Spleen (tissue), 10 donors: ENCODE data around the gene OR10K1. TPM values are rescaled to one million over a fixed set of nuclear protein-coding genes. Genes with fewer than 3 reads are reported as not detected.

Experiments
- polyA plus RNA-seq, 3 donors: library from polyadenylated mRNA; stranded (reverse); fragments of 200-250 nt; gene quantifications; one replicate each; pipeline ENCODE4 v1.2.1, GENCODE V29; 2013
- total RNA-seq, 7 donors: library from RNA; depleted of rRNA in 3 of 7; stranded (reverse); fragments of >200 nt in 3 of 7; fragmentation: NEBNext Ultra II Directional in 4 of 7; extraction: Animal tissue kit (Norgen Biotek cat#: 25700) in 4 of 7; gene quantifications; one replicate each; pipeline versions ENCODE4 v1.1.0 to v1.2.1, GENCODE V29; 2016 to 2021
- donor health status: healthy with polysubstance abuse.
- donor health status: DM: no; HTN: no; CAD: no; lungs with moderate emphysema.
- donor health status: DM: no; HTN: no; CAD: no.
- donor health status: Bipolar disorder and iron deficiency.
- donor health status: healthy.
- donor health status: DM: no; HTN: no; CAD: no.
- donor health status: DM: yes; HTN: yes; CAD: no.

The OR10K1 gene
- total and polyA plus RNA-seq, 10 donors: 0.07 TPM; not detected in 9

Other genes starting within 250 kb of the OR10K1 start
- gene CD1A, start 207.4 kb upstream of the OR10K1 start, total RNA-seq: 1 to 10 TPM in 2 of 7 donors, under 1 TPM in 5; 0.34 to 1.7 (median 0.56) TPM
- 1 to 10 TPM; 1.8 to 3.5 (median 2.5) TPM for gene CD1A, start 207.4 kb upstream of the OR10K1 start, polyA plus RNA-seq
- gene CD1C, start 171.9 kb upstream of the OR10K1 start, total RNA-seq: 10 to 100 TPM; 15.0 to 51.6 (median 19.3) TPM
- gene CD1C, start 171.9 kb upstream of the OR10K1 start, polyA plus RNA-seq: 10 to 100 TPM; 38.4 to 85.3 (median 55.0) TPM
- gene CD1B, start 130.3 kb upstream of the OR10K1 start, total RNA-seq: under 1 TPM in 2 of 7 donors, not detected in 5; 0.36 to 0.37 TPM
- under 1 TPM in 2 of 3 donors, not detected in 1; 0.11 to 0.29 TPM for gene CD1B, start 130.3 kb upstream of the OR10K1 start, polyA plus RNA-seq
- 1 to 10 TPM in 2 of 7 donors, under 1 TPM in 3, not detected in 2; 0.26 to 2.6 (median 0.85) TPM for gene CD1E, start 107.9 kb upstream of the OR10K1 start, total RNA-seq
- under 1 TPM; 0.09 to 0.42 (median 0.10) TPM for gene CD1E, start 107.9 kb upstream of the OR10K1 start, polyA plus RNA-seq
- not detected for gene OR10T2, start 62.4 kb upstream of the OR10K1 start, total RNA-seq
- not detected for gene OR10T2, start 62.4 kb upstream of the OR10K1 start, polyA plus RNA-seq
- not detected for gene OR10K2, start 35.6 kb upstream of the OR10K1 start, total RNA-seq
- gene OR10K2, start 35.6 kb upstream of the OR10K1 start, polyA plus RNA-seq: not detected
- gene OR10R2, start 10.4 kb downstream of the OR10K1 start, total RNA-seq: not detected
- not detected for gene OR10R2, start 10.4 kb downstream of the OR10K1 start, polyA plus RNA-seq
- gene OR6Y1, start 92.6 kb downstream of the OR10K1 start, total RNA-seq: not detected
- gene OR6Y1, start 92.6 kb downstream of the OR10K1 start, polyA plus RNA-seq: not detected
- gene OR6P1, start 108.7 kb downstream of the OR10K1 start, total RNA-seq: not detected
- gene OR6P1, start 108.7 kb downstream of the OR10K1 start, polyA plus RNA-seq: not detected
- gene OR10X1, start 118.1 kb downstream of the OR10K1 start, total RNA-seq: not detected
- not detected for gene OR10X1, start 118.1 kb downstream of the OR10K1 start, polyA plus RNA-seq
- not detected for gene OR10Z1, start 143.4 kb downstream of the OR10K1 start, total RNA-seq
- gene OR10Z1, start 143.4 kb downstream of the OR10K1 start, polyA plus RNA-seq: not detected
- gene SPTA1, start 224.9 kb downstream of the OR10K1 start, total RNA-seq: 10 to 100 TPM in 1 of 7 donors, 1 to 10 TPM in 5, under 1 TPM in 1; 0.97 to 32.6 (median 5.1) TPM
- under 1 TPM; 0.05 to 0.45 (median 0.07) TPM for gene SPTA1, start 224.9 kb downstream of the OR10K1 start, polyA plus RNA-seq
- not detected for gene OR6K2, start 238.8 kb downstream of the OR10K1 start, total RNA-seq
- not detected for gene OR6K2, start 238.8 kb downstream of the OR10K1 start, polyA plus RNA-seq